H1 (cell line): ENCODE results near the gene RRM1. TPM values are rescaled to one million over a fixed set of nuclear protein-coding genes. Genes with fewer than 3 reads are reported as not detected.
"Not testable (repeated sequence)": the region's sequence is repeated elsewhere in the genome, so short reads cannot be mapped to it uniquely, and the experiment has no call there.

ENCODE experiments used
- CTCF ChIA-PET: fragments of 300-600 bp; sonication (Branson Sonifier 250); formaldehyde crosslinking; loops from one replicate; lab custom pipeline; 2021; ENCODE audit not compliant: partially characterized antibody; lab: Charles Lee
- POLR2A ChIA-PET: fragments of 300-600 bp; sonication (Branson Sonifier 250); formaldehyde crosslinking; loops from one replicate; lab custom pipeline; 2021; ENCODE audit warnings: inconsistent platforms; ENCODE audit not compliant: partially characterized antibody; lab: Charles Lee
- DNase-seq, 2 experiments: peaks; one replicate each; pipeline versions ENCODE4 v3.0.0 to v3.0.0-alpha.2; 2010 to 2022; ENCODE audit warnings: low spot score in 2 of 2, low read depth in 1 of 2, mixed read lengths in 1 of 2
- FAIRE-seq: peaks from 2 replicates; lab custom pipeline; 2011; peaks lifted over from hg19 to GRCh38; lab: Jason Lieb, UNC
- H2AFZ ChIP-seq: 2 replicates; pipeline ENCODE4 v1.8.1; 2012; ENCODE audit warnings: low read length, inconsistent platforms
- H2AK5ac ChIP-seq: 2 replicates; pipeline ENCODE4 v1.6.1; 2013; ENCODE audit warnings: low read depth, low read length
- H2BK120ac ChIP-seq: replicated peaks from 2 replicates; pipeline ENCODE3; 2013; ENCODE audit warnings: low read depth, low read length, inconsistent platforms
- H2BK12ac ChIP-seq: 2 replicates; pipeline ENCODE4 v1.6.1; 2013; ENCODE audit warnings: low read depth, low read length
- H2BK15ac ChIP-seq: 2 replicates; pipeline ENCODE4 v1.6.1; 2013; ENCODE audit warnings: low read length
- H2BK20ac ChIP-seq: 2 replicates; pipeline ENCODE4 v1.6.1; 2013; ENCODE audit warnings: low read length
- H2BK5ac ChIP-seq: 2 replicates; pipeline ENCODE4 v1.6.1; 2013; ENCODE audit warnings: low read depth, low read length
- H3K14ac ChIP-seq: 2 replicates; pipeline ENCODE4 v1.6.1; 2013; ENCODE audit warnings: inconsistent platforms; ENCODE audit not compliant: insufficient read length
- H3K18ac ChIP-seq: 2 replicates; pipeline ENCODE4 v1.6.1; 2013; ENCODE audit warnings: low read length; ENCODE audit errors: extremely low read depth
- H3K23ac ChIP-seq: 2 replicates; pipeline ENCODE4 v1.6.1; 2013; ENCODE audit warnings: inconsistent platforms; ENCODE audit not compliant: insufficient read length
- H3K23me2 ChIP-seq: 2 replicates; pipeline ENCODE4 v1.6.1; 2013; ENCODE audit warnings: low read depth, low read length
- H3K27ac ChIP-seq: 2 replicates; pipeline ENCODE4 v1.6.1; 2011; ENCODE audit warnings: low read depth, low read length, inconsistent platforms
- H3K27me3 ChIP-seq, 4 experiments: replicated peaks in 1 of 4; 1 replicate in 1 of 4; 2 replicates in 3 of 4; pipeline versions ENCODE4 v1.6.1 to v1.8.1; 2011 to 2013; ENCODE audit warnings: low read length in 3 of 4, mild to moderate bottlenecking in 3 of 4, inconsistent platforms in 2 of 4, mixed read lengths in 2 of 4, moderate library complexity in 1 of 4; ENCODE audit not compliant: control insufficient read depth in 3 of 4, insufficient read depth in 3 of 4; ENCODE audit errors: extremely low read depth in 1 of 4
- H3K36me3 ChIP-seq, 4 experiments: 2 replicates each; pipeline versions ENCODE4 v1.6.1 to v1.8.1; 2011 to 2013; ENCODE audit warnings: mild to moderate bottlenecking in 4 of 4, low read length in 3 of 4, moderate library complexity in 2 of 4, control low read depth in 1 of 4, inconsistent platforms in 1 of 4; ENCODE audit not compliant: insufficient read depth in 4 of 4, control insufficient read depth in 2 of 4
- H3K4ac ChIP-seq: replicated peaks from 2 replicates; pipeline ENCODE3; 2013; ENCODE audit warnings: low read length, low read depth, mixed read lengths, inconsistent platforms; ENCODE audit not compliant: insufficient read length
- H3K4me1 ChIP-seq, 4 experiments: replicated peaks in 1 of 4; 1 replicate in 1 of 4; 2 replicates in 3 of 4; pipeline versions ENCODE4 v1.6.1 to v1.8.1; 2011 to 2013; ENCODE audit warnings: low read length in 3 of 4, inconsistent platforms in 2 of 4, mixed read lengths in 1 of 4; ENCODE audit not compliant: insufficient read depth in 4 of 4, control insufficient read depth in 3 of 4
- H3K4me2 ChIP-seq, 2 experiments: 2 replicates each; pipeline versions ENCODE4 v1.6.1 to v1.8.1; 2011 to 2013; ENCODE audit warnings: low read depth in 2 of 2, low read length in 2 of 2, control low read depth in 1 of 2, inconsistent platforms in 1 of 2, mild to moderate bottlenecking in 1 of 2; ENCODE audit not compliant: insufficient read depth in 1 of 2
- H3K4me3 ChIP-seq, 4 experiments: fragments of 200-600, 300-600 bp in 1 of 4; sonication (generic), shearing (Covaris generic), sonication (Bioruptor Twin) in 1 of 4; 2 replicates each; pipeline versions ENCODE4 v1.5.1 to v1.8.1; 2011 to 2016; ENCODE audit warnings: low read length in 4 of 4, low read depth in 3 of 4, control low read depth in 2 of 4, inconsistent platforms in 2 of 4, mild to moderate bottlenecking in 2 of 4, mixed read lengths in 1 of 4, moderate library complexity in 1 of 4; ENCODE audit not compliant: insufficient read depth in 2 of 4; ENCODE audit errors: extremely low read depth in 1 of 4
- H3K56ac ChIP-seq: replicated peaks from 2 replicates; pipeline ENCODE3; 2013; ENCODE audit warnings: low read depth, mild to moderate bottlenecking, mixed read lengths, low read length, inconsistent platforms; ENCODE audit not compliant: insufficient read length
- H3K79me1 ChIP-seq: 2 replicates; pipeline ENCODE4 v1.6.1; 2013; ENCODE audit warnings: low read depth, low read length, control low read depth
- H3K79me2 ChIP-seq, 2 experiments: 2 replicates each; pipeline versions ENCODE4 v1.6.1 to v1.8.1; 2012 to 2013; ENCODE audit warnings: low read length in 2 of 2, mild to moderate bottlenecking in 2 of 2, inconsistent platforms in 1 of 2; ENCODE audit not compliant: insufficient read depth in 2 of 2, control insufficient read depth in 1 of 2
- H3K9ac ChIP-seq, 4 experiments: replicated peaks in 1 of 4; 1 replicate in 1 of 4; 2 replicates in 3 of 4; pipeline versions ENCODE4 v1.6.1 to v1.8.1; 2011 to 2013; ENCODE audit warnings: low read depth in 3 of 4, low read length in 3 of 4, control low read depth in 2 of 4, mild to moderate bottlenecking in 2 of 4, moderate library complexity in 2 of 4, inconsistent platforms in 1 of 4; ENCODE audit errors: extremely low read depth in 1 of 4
- H3K9me3 ChIP-seq, 2 experiments: 2 replicates each; pipeline versions ENCODE4 v1.6.1 to v1.8.1; 2012 to 2013; ENCODE audit warnings: mild to moderate bottlenecking in 2 of 2, moderate library complexity in 2 of 2, control low read depth in 1 of 2, inconsistent platforms in 1 of 2, low read depth in 1 of 2, low read length in 1 of 2, mixed read lengths in 1 of 2; ENCODE audit not compliant: insufficient read depth in 2 of 2
- H4K20me1 ChIP-seq, 2 experiments: replicated peaks in 1 of 2; 2 replicates each; pipeline versions ENCODE3 to v1.8.1; 2011 to 2013; ENCODE audit warnings: inconsistent platforms in 2 of 2, low read length in 2 of 2, mild to moderate bottlenecking in 1 of 2; ENCODE audit not compliant: insufficient read depth in 2 of 2, control insufficient read depth in 1 of 2
- H4K5ac ChIP-seq: 2 replicates; pipeline ENCODE4 v1.6.1; 2013; ENCODE audit warnings: low read length, low read depth, mixed read lengths, inconsistent platforms; ENCODE audit not compliant: insufficient read length
- H4K8ac ChIP-seq: 2 replicates; pipeline ENCODE4 v1.8.0; 2013; ENCODE audit warnings: mild to moderate bottlenecking, moderate library complexity, low read length, inconsistent platforms; ENCODE audit not compliant: insufficient read depth; ENCODE audit errors: extremely low read depth
- H4K91ac ChIP-seq: replicated peaks from 2 replicates; pipeline ENCODE3; 2013; ENCODE audit warnings: low read length, mixed read lengths, inconsistent platforms; ENCODE audit not compliant: insufficient read length
- POLR2A ChIP-seq, 2 experiments: IDR thresholded peaks; 1 replicate in 1 of 2; 2 replicates in 1 of 2; pipeline ENCODE4 v1.6.1; 2011; ENCODE audit warnings: low read depth in 2 of 2, low read length in 2 of 2, mild to moderate bottlenecking in 2 of 2; ENCODE audit errors: control extremely low read depth in 1 of 2
- TAF1 ChIP-seq: IDR thresholded peaks from 2 replicates; pipeline ENCODE4 v1.6.1; 2011; ENCODE audit warnings: mild to moderate bottlenecking, low read depth, low read length
- WGBS, 2 experiments: shearing (Covaris generic) in 1 of 2; methylation state at CpG; one replicate each; pipeline versions ENCODE4 v1.1.6 to v1.1.7; 2013 to 2015; ENCODE audit warnings: low lambda C conversion rate in 2 of 2, mixed read lengths in 2 of 2, inconsistent platforms in 1 of 2, low coverage in 1 of 2, missing lambda C conversion rate in 1 of 2; ENCODE audit not compliant: insufficient replicate concordance in 2 of 2, insufficient coverage in 1 of 2, insufficient read length in 1 of 2; ENCODE audit errors: extremely low coverage in 1 of 2, missing lambda C conversion rate in 1 of 2; 5-methylcytosine and 5-hydroxymethylcytosine counted together
- polyA plus RNA-seq, 7 experiments: library from polyadenylated mRNA; depleted of rRNA in 3 of 7; stranded (reverse) in 5 of 7; unstranded in 2 of 7; fragments of >200 nt in 5 of 7; fragments of 200-250 nt in 2 of 7; gene quantifications; 1 replicate in 5 of 7; 2 replicates in 1 of 7; 4 replicates in 1 of 7; pipeline versions ENCODE4 v1.2.1 to v1.2.3, GENCODE V29; 2011 to 2013; ENCODE audit warnings: missing spikeins in 2 of 7, mixed read lengths in 2 of 7
- total RNA-seq: library from RNA; stranded (reverse); fragmentation: NEBNext Ultra II Directional; extraction: Animal tissue kit (Norgen Biotek cat#: 25700); gene quantifications from 2 replicates; pipeline ENCODE4 v1.2.1, GENCODE V29; 2021

RRM1 gene
- total and polyA plus RNA-seq, 2 of the 8 experiments (the other 6 are each of a cell fraction or from before 2014, with no cell fraction given), result 63.6 to 126 TPM

DNA sequence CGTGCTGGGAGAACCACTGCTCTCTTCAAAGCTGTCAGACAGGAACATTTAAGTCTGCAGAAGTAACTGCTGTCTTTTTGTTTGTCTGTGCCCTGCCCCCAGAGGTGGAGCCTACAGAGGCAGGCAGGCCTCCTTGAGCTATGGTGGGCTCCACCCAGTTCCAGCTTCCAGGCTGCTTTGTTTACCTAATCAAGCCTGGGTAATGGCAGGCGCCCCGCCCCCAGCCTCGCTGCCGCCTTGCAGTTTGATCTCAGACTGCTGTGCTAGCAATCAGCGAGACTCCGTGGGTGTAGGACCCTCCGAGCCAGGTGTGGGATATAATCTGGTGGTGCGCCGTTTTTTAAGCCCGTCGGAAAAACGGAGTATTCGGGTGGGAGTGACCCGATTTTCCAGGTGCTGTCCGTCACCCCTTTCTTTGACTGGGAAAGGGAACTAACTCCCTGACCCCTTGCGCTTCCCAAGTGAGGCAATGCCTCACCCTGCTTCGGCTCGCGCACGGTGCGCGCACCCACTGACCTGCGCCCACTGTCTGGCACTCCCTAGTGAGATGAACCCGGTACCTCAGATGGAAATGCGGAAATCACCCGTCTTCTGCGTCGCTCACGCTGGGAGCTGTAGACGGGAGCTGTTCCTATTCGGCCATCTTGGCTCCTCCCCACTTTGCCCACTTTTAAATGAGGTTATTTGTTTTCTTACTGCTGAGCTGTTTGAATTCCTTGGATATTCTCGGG is 81.2 kb downstream of the RRM1 start:
- ChIA-PET CTCF (interaction anchor here (1.3 kb wide), 1 partner anchor 375 kb away, joined by 3 read pairs; no protein-coding TSS in a partner anchor), POLR2A (interaction anchor here (1.2 to 1.3 kb wide), 3 partner anchors 9 to 12 kb away, joined by 3 read pairs; no protein-coding TSS in a partner anchor)
- not testable (repeated sequence) for H3K14ac ChIP-seq, H2AK5ac ChIP-seq, H4K8ac ChIP-seq, H3K9me3 ChIP-seq, H3K23me2 ChIP-seq, H2BK12ac ChIP-seq, H2BK5ac ChIP-seq, H3K18ac ChIP-seq, H3K4me1 ChIP-seq, H3K56ac ChIP-seq, H3K79me1 ChIP-seq, H3K27ac ChIP-seq, H4K20me1 ChIP-seq, H2BK20ac ChIP-seq, H3K23ac ChIP-seq, H4K5ac ChIP-seq, H3K4ac ChIP-seq, H3K79me2 ChIP-seq, H3K36me3 ChIP-seq, H4K91ac ChIP-seq, H2BK120ac ChIP-seq, H3K27me3 ChIP-seq, H2BK15ac ChIP-seq, FAIRE-seq, H3K9ac ChIP-seq
- H3K4me3 ChIP-seq, result peak overlapping the region in 3 of 4 experiments; percentile 12 to 52 (median 34); a peak in 4 of 8 replicates
- peak in 1 of 2 experiments; percentile 75 for DNase-seq
- TF ChIP-seq POLR2A (IDR thresholded peaks at IDR 0.05; ENCODE audit: control extremely low read depth in 1 of 2, low read depth in 2 of 2, low read length in 2 of 2), result 0 out of 3 replicates have a peak, but pooled peaks of 1 of the 2 experiments have one; percentile 25
- TF ChIP-seq TAF1, result 0 out of 2 replicates have a peak, but pooled peaks have one; percentile 16
- 0 out of 2 replicates have a peak overlapping the region, but pooled peaks have one; percentile 50 for H2AFZ ChIP-seq
- H3K4me2 ChIP-seq, result peak overlapping the region in 1 of 2 experiments; percentile 28; a peak in 2 of 4 replicates
- WGBS, 2 experiments, result 59% methylated on average over 22 of the region's 33 CpGs; no CpG with 5 or more reads in 1 of the 2 experiments
